WTC11 (cell line): ENCODE measurements around the gene PRDM2.

Experiments used
- CREM ChIP-seq: sonication (generic); formaldehyde crosslinking; IDR thresholded peaks from 2 replicates; pipeline ENCODE4 v1.8.1; 2022; ENCODE audit warnings: mild to moderate bottlenecking, missing genetic modification reagents, moderate library complexity
- FOXK1 ChIP-seq: sonication (generic); formaldehyde crosslinking; IDR thresholded peaks from 2 replicates; pipeline ENCODE4 v1.8.0; 2022; ENCODE audit warnings: mild to moderate bottlenecking, moderate library complexity, missing genetic modification reagents
- FOXP1 ChIP-seq: sonication (generic); formaldehyde crosslinking; IDR thresholded peaks from 2 replicates; pipeline ENCODE4 v1.8.0; 2022; ENCODE audit warnings: missing genetic modification reagents, mild to moderate bottlenecking, moderate library complexity, borderline replicate concordance
- JAZF1 ChIP-seq: fragments of 250-450 bp; sonication (Bioruptor Pico); IDR thresholded peaks from 2 replicates; pipeline ENCODE4 v1.9.0; 2021; ENCODE audit warnings: moderate library complexity, mild to moderate bottlenecking, inconsistent platforms
- NFE2L1 ChIP-seq: sonication (generic); formaldehyde crosslinking; IDR thresholded peaks from 2 replicates; pipeline ENCODE4 v1.8.1; 2023; ENCODE audit warnings: missing genetic modification reagents
- ZNF121 ChIP-seq: sonication (generic); formaldehyde crosslinking; IDR thresholded peaks from 2 replicates; pipeline ENCODE4 v1.8.0; 2023; ENCODE audit warnings: missing genetic modification reagents
- ZNF416 ChIP-seq: fragments of 250-450 bp; sonication (Bioruptor Pico); IDR thresholded peaks from 2 replicates; pipeline ENCODE4 v1.9.0; 2021; ENCODE audit warnings: mild to moderate bottlenecking, inconsistent platforms
- TF ChIP-seq, protein P1 (sequence below): sonication (generic); formaldehyde crosslinking; IDR thresholded peaks from 2 replicates; pipeline ENCODE4 v1.8.1; 2023; ENCODE audit warnings: mild to moderate bottlenecking, missing genetic modification reagents, moderate library complexity
- TF ChIP-seq, protein P2 (sequence below): sonication (generic); formaldehyde crosslinking; IDR thresholded peaks from 2 replicates; pipeline ENCODE4 v1.8.1; 2023; ENCODE audit warnings: mild to moderate bottlenecking, moderate library complexity, missing genetic modification reagents
- TF ChIP-seq, protein P3 (sequence below): sonication (generic); formaldehyde crosslinking; IDR thresholded peaks from 2 replicates; pipeline ENCODE4 v1.8.0; 2022; ENCODE audit warnings: mild to moderate bottlenecking, missing genetic modification reagents
- TF ChIP-seq, protein P4 (sequence below): fragments of 200-600 bp; IDR thresholded peaks from 2 replicates; pipeline ENCODE4 v1.8.0; 2022; ENCODE audit warnings: antibody characterized with exemption
- TF ChIP-seq, protein P5 (sequence below): sonication (generic); formaldehyde crosslinking; IDR thresholded peaks from 2 replicates; pipeline ENCODE4 v1.8.0; 2022; ENCODE audit warnings: mild to moderate bottlenecking, missing genetic modification reagents
- TF ChIP-seq, protein P6 (sequence below): fragments of 250-450 bp; sonication (Bioruptor Pico); IDR thresholded peaks from 2 replicates; pipeline ENCODE4 v2.1.2; 2022; ENCODE audit warnings: mild to moderate bottlenecking, moderate library complexity

DNA sequence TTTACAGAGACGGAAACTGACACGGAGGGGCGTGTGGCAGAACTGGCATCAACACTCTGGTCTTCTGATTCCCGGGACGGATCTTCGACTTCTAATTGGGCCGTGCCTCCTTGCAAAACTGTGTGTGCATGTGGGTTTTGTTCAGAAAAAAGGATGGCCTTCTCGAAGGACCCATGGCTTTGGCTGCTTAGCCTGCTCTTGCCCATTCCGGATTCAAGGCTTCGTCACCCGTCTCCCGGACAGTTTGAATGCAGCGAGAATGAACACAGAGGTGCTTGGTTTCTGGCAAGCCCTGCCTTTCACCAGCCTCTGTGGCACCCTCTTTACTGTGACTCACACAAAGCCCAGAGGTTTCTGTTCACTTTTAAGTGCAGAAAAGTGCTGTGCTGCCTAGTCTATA lies 120.1 kb downstream of the PRDM2 start:
- no peak for TF ChIP-seq NFE2L1
- TF ChIP-seq, protein P1, sequence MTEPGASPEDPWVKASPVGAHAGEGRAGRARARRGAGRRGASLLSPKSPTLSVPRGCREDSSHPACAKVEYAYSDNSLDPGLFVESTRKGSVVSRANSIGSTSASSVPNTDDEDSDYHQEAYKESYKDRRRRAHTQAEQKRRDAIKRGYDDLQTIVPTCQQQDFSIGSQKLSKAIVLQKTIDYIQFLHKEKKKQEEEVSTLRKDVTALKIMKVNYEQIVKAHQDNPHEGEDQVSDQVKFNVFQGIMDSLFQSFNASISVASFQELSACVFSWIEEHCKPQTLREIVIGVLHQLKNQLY (CRISPR knock-in tag): no peak
- TF ChIP-seq, protein P2, sequence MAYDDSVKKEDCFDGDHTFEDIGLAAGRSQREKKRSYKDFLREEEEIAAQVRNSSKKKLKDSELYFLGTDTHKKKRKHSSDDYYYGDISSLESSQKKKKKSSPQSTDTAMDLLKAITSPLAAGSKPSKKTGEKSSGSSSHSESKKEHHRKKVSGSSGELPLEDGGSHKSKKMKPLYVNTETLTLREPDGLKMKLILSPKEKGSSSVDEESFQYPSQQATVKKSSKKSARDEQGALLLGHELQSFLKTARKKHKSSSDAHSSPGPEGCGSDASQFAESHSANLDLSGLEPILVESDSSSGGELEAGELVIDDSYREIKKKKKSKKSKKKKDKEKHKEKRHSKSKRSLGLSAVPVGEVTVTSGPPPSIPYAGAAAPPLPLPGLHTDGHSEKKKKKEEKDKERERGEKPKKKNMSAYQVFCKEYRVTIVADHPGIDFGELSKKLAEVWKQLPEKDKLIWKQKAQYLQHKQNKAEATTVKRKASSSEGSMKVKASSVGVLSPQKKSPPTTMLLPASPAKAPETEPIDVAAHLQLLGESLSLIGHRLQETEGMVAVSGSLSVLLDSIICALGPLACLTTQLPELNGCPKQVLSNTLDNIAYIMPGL (CRISPR knock-in tag): no peak
- TF ChIP-seq, protein P3, sequence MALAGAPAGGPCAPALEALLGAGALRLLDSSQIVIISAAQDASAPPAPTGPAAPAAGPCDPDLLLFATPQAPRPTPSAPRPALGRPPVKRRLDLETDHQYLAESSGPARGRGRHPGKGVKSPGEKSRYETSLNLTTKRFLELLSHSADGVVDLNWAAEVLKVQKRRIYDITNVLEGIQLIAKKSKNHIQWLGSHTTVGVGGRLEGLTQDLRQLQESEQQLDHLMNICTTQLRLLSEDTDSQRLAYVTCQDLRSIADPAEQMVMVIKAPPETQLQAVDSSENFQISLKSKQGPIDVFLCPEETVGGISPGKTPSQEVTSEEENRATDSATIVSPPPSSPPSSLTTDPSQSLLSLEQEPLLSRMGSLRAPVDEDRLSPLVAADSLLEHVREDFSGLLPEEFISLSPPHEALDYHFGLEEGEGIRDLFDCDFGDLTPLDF (CRISPR knock-in tag): no peak
- TF ChIP-seq JAZF1: no peak
- TF ChIP-seq FOXK1: no peak
- TF ChIP-seq, protein P4, sequence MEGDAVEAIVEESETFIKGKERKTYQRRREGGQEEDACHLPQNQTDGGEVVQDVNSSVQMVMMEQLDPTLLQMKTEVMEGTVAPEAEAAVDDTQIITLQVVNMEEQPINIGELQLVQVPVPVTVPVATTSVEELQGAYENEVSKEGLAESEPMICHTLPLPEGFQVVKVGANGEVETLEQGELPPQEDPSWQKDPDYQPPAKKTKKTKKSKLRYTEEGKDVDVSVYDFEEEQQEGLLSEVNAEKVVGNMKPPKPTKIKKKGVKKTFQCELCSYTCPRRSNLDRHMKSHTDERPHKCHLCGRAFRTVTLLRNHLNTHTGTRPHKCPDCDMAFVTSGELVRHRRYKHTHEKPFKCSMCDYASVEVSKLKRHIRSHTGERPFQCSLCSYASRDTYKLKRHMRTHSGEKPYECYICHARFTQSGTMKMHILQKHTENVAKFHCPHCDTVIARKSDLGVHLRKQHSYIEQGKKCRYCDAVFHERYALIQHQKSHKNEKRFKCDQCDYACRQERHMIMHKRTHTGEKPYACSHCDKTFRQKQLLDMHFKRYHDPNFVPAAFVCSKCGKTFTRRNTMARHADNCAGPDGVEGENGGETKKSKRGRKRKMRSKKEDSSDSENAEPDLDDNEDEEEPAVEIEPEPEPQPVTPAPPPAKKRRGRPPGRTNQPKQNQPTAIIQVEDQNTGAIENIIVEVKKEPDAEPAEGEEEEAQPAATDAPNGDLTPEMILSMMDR: no peak
- TF ChIP-seq, protein P5, sequence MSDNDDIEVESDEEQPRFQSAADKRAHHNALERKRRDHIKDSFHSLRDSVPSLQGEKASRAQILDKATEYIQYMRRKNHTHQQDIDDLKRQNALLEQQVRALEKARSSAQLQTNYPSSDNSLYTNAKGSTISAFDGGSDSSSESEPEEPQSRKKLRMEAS: no peak
- no peak for TF ChIP-seq ZNF121 (CRISPR knock-in tag)
- TF ChIP-seq, protein P6, sequence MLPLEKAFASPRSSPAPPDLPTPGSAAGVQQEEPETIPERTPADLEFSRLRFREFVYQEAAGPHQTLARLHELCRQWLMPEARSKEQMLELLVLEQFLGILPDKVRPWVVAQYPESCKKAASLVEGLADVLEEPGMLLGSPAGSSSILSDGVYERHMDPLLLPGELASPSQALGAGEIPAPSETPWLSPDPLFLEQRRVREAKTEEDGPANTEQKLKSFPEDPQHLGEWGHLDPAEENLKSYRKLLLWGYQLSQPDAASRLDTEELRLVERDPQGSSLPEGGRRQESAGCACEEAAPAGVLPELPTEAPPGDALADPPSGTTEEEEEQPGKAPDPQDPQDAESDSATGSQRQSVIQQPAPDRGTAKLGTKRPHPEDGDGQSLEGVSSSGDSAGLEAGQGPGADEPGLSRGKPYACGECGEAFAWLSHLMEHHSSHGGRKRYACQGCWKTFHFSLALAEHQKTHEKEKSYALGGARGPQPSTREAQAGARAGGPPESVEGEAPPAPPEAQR (CRISPR knock-in tag): no peak
- TF ChIP-seq FOXP1 (CRISPR knock-in tag): no peak
- no peak for TF ChIP-seq CREM
- TF ChIP-seq ZNF416 (CRISPR knock-in tag): no peak
